ENCODE results near the gene DLX1.
"Not testable (repeated sequence)": the region's sequence is repeated elsewhere in the genome, so short reads cannot be mapped to it uniquely, and the experiment has no call there.

The DLX1 gene

DNA sequence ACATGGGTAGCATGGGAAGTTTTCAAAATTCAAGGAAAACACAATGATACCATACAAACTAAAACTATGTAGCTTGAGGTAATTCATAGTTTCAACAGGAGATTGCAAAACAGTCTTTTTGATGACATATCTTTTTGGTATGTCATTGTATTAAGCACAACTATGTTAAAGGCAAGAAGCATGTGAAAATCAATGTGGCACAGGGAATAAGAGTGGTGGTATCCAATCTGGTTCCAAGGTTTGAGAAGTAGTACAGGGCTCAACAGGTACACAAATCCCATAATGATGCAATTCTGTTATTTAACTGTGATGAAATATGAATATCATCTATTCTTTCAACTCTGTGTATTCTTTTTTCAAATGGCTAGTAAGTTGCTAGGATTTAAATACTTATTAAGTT lies 33.8 kb downstream of the DLX1 start:
- no peak overlapping the region for H3K4me3 ChIP-seq (ENCODE audit: low read depth in 1 of 2, low read length in 2 of 2)
- H3K27me3 ChIP-seq (ENCODE audit: control insufficient read depth in 1 of 2, insufficient read depth in 2 of 2, low read length in 2 of 2): peaks cover 0 to 3% of the 10 kb centered on the region in 2 donors
- H3K9ac ChIP-seq (ENCODE audit: low read depth in 1 of 2, low read length in 2 of 2): no peak overlapping the region
- no peaks in the 10 kb centered on the region for H3K4me1 ChIP-seq (ENCODE audit: control insufficient read depth in 1 of 2, insufficient read depth in 2 of 2, low read length in 2 of 2)
- H3K9me3 ChIP-seq (ENCODE audit: control insufficient read depth in 1 of 2, low read length in 2 of 2): no peaks in the 10 kb centered on the region
- no peaks in the 10 kb centered on the region for H3K36me3 ChIP-seq (ENCODE audit: control insufficient read depth in 1 of 2, insufficient read depth in 2 of 2, low read length in 2 of 2)
- H3K27ac ChIP-seq (ENCODE audit: low read depth, low read length): no peak overlapping the region

DNA sequence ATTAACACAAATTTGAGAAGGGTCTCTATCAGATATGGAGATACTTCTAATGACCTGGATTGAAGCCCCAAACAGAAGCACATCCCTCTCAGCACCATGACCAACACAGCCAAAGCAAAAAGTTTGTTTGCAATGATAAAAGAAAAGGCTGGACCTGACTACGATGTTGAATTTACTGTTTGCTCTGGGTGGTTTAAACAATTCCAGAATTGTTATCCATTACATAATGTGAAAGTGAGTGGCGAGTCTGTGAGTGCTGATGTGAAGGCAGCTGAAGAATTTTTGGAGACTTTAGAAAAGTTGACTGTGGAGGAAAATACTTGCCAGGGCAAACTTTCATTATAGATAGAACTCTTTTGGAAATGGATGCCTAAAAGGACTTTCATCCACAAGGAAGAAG lies 34.8 kb downstream of the DLX1 start:
- H3K27me3 ChIP-seq (ENCODE audit: control insufficient read depth in 1 of 2, insufficient read depth in 2 of 2, low read length in 2 of 2): peaks cover 0 to 3% of the 10 kb centered on the region in 2 donors
- no peaks in the 10 kb centered on the region for H3K9me3 ChIP-seq (ENCODE audit: control insufficient read depth in 1 of 2, low read length in 2 of 2)

DNA sequence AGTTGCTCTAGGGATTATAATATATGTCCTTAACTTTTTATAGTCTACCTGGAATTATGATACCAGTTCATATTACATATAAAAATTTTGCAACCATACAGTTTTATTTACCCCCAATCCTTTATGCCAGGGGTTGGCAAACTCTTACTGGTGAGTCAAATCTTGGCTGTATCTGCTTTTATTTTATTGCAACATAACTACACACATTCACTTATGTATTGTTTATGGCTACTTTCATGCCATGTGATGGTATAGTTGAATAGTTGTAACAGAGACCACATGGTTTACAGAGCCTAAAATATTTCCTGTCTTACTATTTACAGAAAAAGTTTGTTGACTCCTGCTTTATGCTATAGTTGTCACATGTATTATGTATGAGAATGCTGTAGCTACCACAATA lies 43.2 kb downstream of the DLX1 start:
- no peaks in the 10 kb centered on the region for H3K36me3 ChIP-seq (ENCODE audit: control insufficient read depth in 1 of 2, insufficient read depth in 2 of 2, low read length in 2 of 2)
- no peak overlapping the region for H3K9ac ChIP-seq (ENCODE audit: low read depth in 1 of 2, low read length in 2 of 2)
- H3K27ac ChIP-seq (ENCODE audit: low read depth, low read length): no peak overlapping the region
- no peaks in the 10 kb centered on the region for H3K27me3 ChIP-seq (ENCODE audit: control insufficient read depth in 1 of 2, insufficient read depth in 2 of 2, low read length in 2 of 2)
- H3K9me3 ChIP-seq (ENCODE audit: control insufficient read depth in 1 of 2, low read length in 2 of 2): no peaks in the 10 kb centered on the region
- no peaks in the 10 kb centered on the region for H3K4me1 ChIP-seq (ENCODE audit: control insufficient read depth in 1 of 2, insufficient read depth in 2 of 2, low read length in 2 of 2)
- H3K4me3 ChIP-seq (ENCODE audit: low read depth in 1 of 2, low read length in 2 of 2): no peak overlapping the region

More for the DNA sequence above, 34.8 kb downstream of the DLX1 start:
- Histone ChIP-seq H3K4me3 (ENCODE audit: low read depth in 1 of 2, low read length in 2 of 2) (no peak overlapping the region), H3K36me3 (ENCODE audit: control insufficient read depth in 1 of 2, insufficient read depth in 2 of 2, low read length in 2 of 2) (no peaks in the 10 kb centered on the region), H3K27ac (ENCODE audit: low read depth, low read length) (no peak overlapping the region), H3K4me1 (ENCODE audit: control insufficient read depth in 1 of 2, insufficient read depth in 2 of 2, low read length in 2 of 2) (no peaks in the 10 kb centered on the region), H3K9ac (ENCODE audit: low read depth in 1 of 2, low read length in 2 of 2) (no peak overlapping the region)

DNA sequence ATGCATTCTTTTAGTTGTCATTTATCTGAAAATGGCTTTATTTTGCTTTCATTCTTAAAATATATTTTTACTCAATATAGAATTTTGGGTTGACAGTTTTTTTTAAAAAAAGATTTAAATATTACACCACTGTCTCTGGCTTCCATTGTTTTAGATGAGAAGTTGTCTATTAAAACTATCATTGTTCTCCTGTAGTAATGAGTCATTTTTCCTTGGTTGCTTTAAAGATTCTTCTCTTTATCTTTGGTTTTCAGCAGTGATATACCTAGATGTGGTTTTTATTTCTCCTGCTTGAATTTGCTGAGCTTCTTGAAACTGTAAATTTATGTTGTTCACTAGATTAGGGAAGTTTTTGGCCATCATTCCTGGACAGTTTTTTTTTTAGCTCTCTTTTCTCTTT lies 44.1 kb downstream of the DLX1 start:
- Histone ChIP-seq H3K9me3 (ENCODE audit: control insufficient read depth in 1 of 2, low read length in 2 of 2) (no peaks in the 10 kb centered on the region), H3K27me3 (ENCODE audit: control insufficient read depth in 1 of 2, insufficient read depth in 2 of 2, low read length in 2 of 2) (no peaks in the 10 kb centered on the region), H3K4me1 (ENCODE audit: control insufficient read depth in 1 of 2, insufficient read depth in 2 of 2, low read length in 2 of 2) (no peaks in the 10 kb centered on the region), H3K9ac (ENCODE audit: low read depth in 1 of 2, low read length in 2 of 2) (no peak overlapping the region), H3K36me3 (ENCODE audit: control insufficient read depth in 1 of 2, insufficient read depth in 2 of 2, low read length in 2 of 2) (no peaks in the 10 kb centered on the region), H3K27ac (ENCODE audit: low read depth, low read length) (no peak overlapping the region), H3K4me3 (ENCODE audit: low read depth in 1 of 2, low read length in 2 of 2) (no peak overlapping the region)

- Histone ChIP-seq H3K27me3 (ENCODE audit: control insufficient read depth in 1 of 2, insufficient read depth in 2 of 2, low read length in 2 of 2) (no peaks in the 10 kb centered on the region), H3K27ac (ENCODE audit: low read depth, low read length) (no peak overlapping the region), H3K4me1 (ENCODE audit: control insufficient read depth in 1 of 2, insufficient read depth in 2 of 2, low read length in 2 of 2) (no peaks in the 10 kb centered on the region), H3K36me3 (ENCODE audit: control insufficient read depth in 1 of 2, insufficient read depth in 2 of 2, low read length in 2 of 2) (no peaks in the 10 kb centered on the region), H3K9me3 (ENCODE audit: control insufficient read depth in 1 of 2, low read length in 2 of 2) (no peaks in the 10 kb centered on the region), H3K9ac (ENCODE audit: low read depth in 1 of 2, low read length in 2 of 2) (no peak overlapping the region), H3K4me3 (ENCODE audit: low read depth in 1 of 2, low read length in 2 of 2) (no peak overlapping the region)
Observed at GRCh38 chr2:172131713-172132555, 46.6 kb downstream of the DLX1 start.

DNA sequence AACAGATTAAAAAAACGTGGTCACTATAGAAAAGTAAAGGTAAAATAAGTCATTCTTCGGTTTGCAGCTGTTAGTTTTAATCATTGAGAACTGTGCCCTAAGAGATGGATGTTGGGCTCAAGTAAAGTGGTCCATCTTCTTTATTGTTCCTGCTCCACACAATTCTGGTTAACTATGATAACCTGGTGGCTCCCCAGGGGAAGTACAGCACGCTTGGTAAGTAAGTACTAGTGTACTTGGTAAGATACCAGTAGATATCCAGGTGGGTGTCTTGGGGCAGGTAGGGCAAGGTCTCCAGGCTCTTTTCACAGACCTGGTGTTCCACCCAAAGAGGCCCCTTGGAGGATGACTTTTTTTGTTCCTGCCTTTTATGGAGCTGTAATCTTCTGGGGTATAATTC lies 49.0 kb downstream of the DLX1 start:
- H3K9ac ChIP-seq (ENCODE audit: low read depth in 1 of 2, low read length in 2 of 2): no peak overlapping the region
- no peaks in the 10 kb centered on the region for H3K27me3 ChIP-seq (ENCODE audit: control insufficient read depth in 1 of 2, insufficient read depth in 2 of 2, low read length in 2 of 2)
- H3K4me3 ChIP-seq (ENCODE audit: low read depth in 1 of 2, low read length in 2 of 2): no peak overlapping the region
- H3K36me3 ChIP-seq (ENCODE audit: control insufficient read depth in 1 of 2, insufficient read depth in 2 of 2, low read length in 2 of 2): no peaks in the 10 kb centered on the region
- no peak overlapping the region for H3K27ac ChIP-seq (ENCODE audit: low read depth, low read length)
- no peaks in the 10 kb centered on the region for H3K9me3 ChIP-seq (ENCODE audit: control insufficient read depth in 1 of 2, low read length in 2 of 2)
- no peaks in the 10 kb centered on the region for H3K4me1 ChIP-seq (ENCODE audit: control insufficient read depth in 1 of 2, insufficient read depth in 2 of 2, low read length in 2 of 2)

GRCh38 chr2:172135446-172135845 lies 50.1 kb downstream of the DLX1 start:
- Histone ChIP-seq H3K9ac (ENCODE audit: low read depth in 1 of 2, low read length in 2 of 2) (no peak overlapping the region), H3K4me3 (ENCODE audit: low read depth in 1 of 2, low read length in 2 of 2) (no peak overlapping the region), H3K27me3 (ENCODE audit: control insufficient read depth in 1 of 2, insufficient read depth in 2 of 2, low read length in 2 of 2) (no peaks in the 10 kb centered on the region), H3K27ac (ENCODE audit: low read depth, low read length) (no peak overlapping the region), H3K36me3 (ENCODE audit: control insufficient read depth in 1 of 2, insufficient read depth in 2 of 2, low read length in 2 of 2) (no peaks in the 10 kb centered on the region), H3K9me3 (ENCODE audit: control insufficient read depth in 1 of 2, low read length in 2 of 2) (no peaks in the 10 kb centered on the region), H3K4me1 (ENCODE audit: control insufficient read depth in 1 of 2, insufficient read depth in 2 of 2, low read length in 2 of 2) (no peaks in the 10 kb centered on the region)

DNA sequence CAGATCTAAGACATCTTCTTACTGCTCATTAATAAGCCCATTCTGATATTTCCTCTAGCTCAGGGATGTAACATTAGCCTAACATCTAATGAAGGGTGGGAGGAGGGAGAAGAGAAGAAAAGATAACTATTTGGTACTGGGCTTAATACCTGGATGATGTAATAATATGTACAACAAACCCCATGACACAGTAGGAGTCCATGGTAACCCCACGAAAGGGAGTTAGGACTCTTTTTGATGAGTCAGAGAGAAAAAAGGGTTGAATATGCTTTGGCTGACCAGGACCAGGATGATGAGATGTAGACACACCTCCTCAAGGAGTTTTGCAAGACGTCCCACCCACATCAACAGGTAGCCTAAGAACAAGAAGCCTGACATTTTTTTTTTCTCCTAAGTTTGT lies 51.8 kb downstream of the DLX1 start:
- Histone ChIP-seq H3K9ac (ENCODE audit: low read depth in 1 of 2, low read length in 2 of 2) (no peak overlapping the region), H3K4me1 (ENCODE audit: control insufficient read depth in 1 of 2, insufficient read depth in 2 of 2, low read length in 2 of 2) (no peaks in the 10 kb centered on the region), H3K4me3 (ENCODE audit: low read depth in 1 of 2, low read length in 2 of 2) (no peak overlapping the region), H3K27me3 (ENCODE audit: control insufficient read depth in 1 of 2, insufficient read depth in 2 of 2, low read length in 2 of 2) (no peaks in the 10 kb centered on the region), H3K36me3 (ENCODE audit: control insufficient read depth in 1 of 2, insufficient read depth in 2 of 2, low read length in 2 of 2) (no peaks in the 10 kb centered on the region), H3K27ac (ENCODE audit: low read depth, low read length) (no peak overlapping the region), H3K9me3 (ENCODE audit: control insufficient read depth in 1 of 2, low read length in 2 of 2) (no peaks in the 10 kb centered on the region)

DNA sequence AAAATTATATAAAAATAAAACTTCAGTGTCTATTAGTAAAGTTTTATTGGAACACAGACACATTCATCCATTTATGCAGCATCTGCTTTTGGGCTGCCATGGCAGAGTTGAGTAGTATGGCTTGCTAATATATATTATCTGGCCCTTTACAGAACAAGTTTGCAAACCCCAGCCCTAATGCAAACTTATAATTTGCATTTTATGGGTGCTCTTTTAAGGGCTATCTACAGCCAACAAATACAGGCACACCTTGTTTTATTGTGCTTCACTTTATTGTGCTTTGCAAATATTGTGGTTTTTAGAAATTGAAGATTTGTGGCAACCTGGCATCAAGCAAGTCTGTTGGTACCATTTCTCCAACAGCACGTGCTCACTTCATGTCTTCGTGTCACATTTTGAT lies 52.6 kb downstream of the DLX1 start:
- H3K9ac ChIP-seq (ENCODE audit: low read depth in 1 of 2, low read length in 2 of 2): no peak overlapping the region
- H3K4me3 ChIP-seq (ENCODE audit: low read depth in 1 of 2, low read length in 2 of 2): no peak overlapping the region
- no peaks in the 10 kb centered on the region for H3K27me3 ChIP-seq (ENCODE audit: control insufficient read depth in 1 of 2, insufficient read depth in 2 of 2, low read length in 2 of 2)
- no peaks in the 10 kb centered on the region for H3K36me3 ChIP-seq (ENCODE audit: control insufficient read depth in 1 of 2, insufficient read depth in 2 of 2, low read length in 2 of 2)
- no peaks in the 10 kb centered on the region for H3K4me1 ChIP-seq (ENCODE audit: control insufficient read depth in 1 of 2, insufficient read depth in 2 of 2, low read length in 2 of 2)
- H3K27ac ChIP-seq (ENCODE audit: low read depth, low read length): no peak overlapping the region
- H3K9me3 ChIP-seq (ENCODE audit: control insufficient read depth in 1 of 2, low read length in 2 of 2): no peaks in the 10 kb centered on the region

GRCh38 chr2:172138727-172139126 lies 53.4 kb downstream of the DLX1 start:
- H3K9ac ChIP-seq (ENCODE audit: low read depth in 1 of 2, low read length in 2 of 2); H3K27me3 ChIP-seq (ENCODE audit: control insufficient read depth in 1 of 2, insufficient read depth in 2 of 2, low read length in 2 of 2); H3K27ac ChIP-seq (ENCODE audit: low read depth, low read length); H3K36me3 ChIP-seq (ENCODE audit: control insufficient read depth in 1 of 2, insufficient read depth in 2 of 2, low read length in 2 of 2); H3K4me1 ChIP-seq (ENCODE audit: control insufficient read depth in 1 of 2, insufficient read depth in 2 of 2, low read length in 2 of 2); H3K4me3 ChIP-seq (ENCODE audit: low read depth in 1 of 2, low read length in 2 of 2); H3K9me3 ChIP-seq (ENCODE audit: control insufficient read depth in 1 of 2, low read length in 2 of 2): not testable (repeated sequence)

Data from duodenal mucosa (tissue), 2 donors.